Kidney epithelial cell (primary cell): ENCODE measurements around the gene IFNAR2. TPM values are rescaled to one million over a fixed set of nuclear protein-coding genes. Genes with fewer than 3 reads are reported as not detected.
"Not testable (repeated sequence)": the region's sequence is repeated elsewhere in the genome, so short reads cannot be mapped to it uniquely, and the experiment has no call there.

Experiments used
- DNase-seq: peaks from one replicate; pipeline ENCODE4 v3.0.0-alpha.2; 2010; ENCODE audit warnings: low read depth
- H3K27me3 ChIP-seq: 2 replicates; pipeline ENCODE4 v1.6.0; 2011; ENCODE audit warnings: low read length; ENCODE audit not compliant: control insufficient read depth, insufficient read depth
- H3K36me3 ChIP-seq: 2 replicates; pipeline ENCODE4 v1.5.1; 2011; ENCODE audit warnings: low read length; ENCODE audit not compliant: control insufficient read depth, insufficient read depth
- H3K4me3 ChIP-seq: 2 replicates; pipeline ENCODE4 v1.5.1; 2011; ENCODE audit warnings: low read depth, mild to moderate bottlenecking, control low read depth, low read length
- total RNA-seq: library from RNA; depleted of rRNA; stranded (reverse); fragments of >200 nt; gene quantifications from 2 replicates; pipeline ENCODE4 v1.2.3, GENCODE V29; 2015
- TF ChIP-seq, protein P1 (sequence below): IDR thresholded peaks from 2 replicates; pipeline ENCODE4 v1.5.1; 2011; ENCODE audit warnings: mild to moderate bottlenecking, moderate library complexity, low read length, control low read depth, inconsistent platforms; ENCODE audit not compliant: insufficient read depth, poor library complexity, severe bottlenecking

The IFNAR2 gene
- total RNA-seq, 1 donor from 2014 or later: 16.4 TPM

DNA sequence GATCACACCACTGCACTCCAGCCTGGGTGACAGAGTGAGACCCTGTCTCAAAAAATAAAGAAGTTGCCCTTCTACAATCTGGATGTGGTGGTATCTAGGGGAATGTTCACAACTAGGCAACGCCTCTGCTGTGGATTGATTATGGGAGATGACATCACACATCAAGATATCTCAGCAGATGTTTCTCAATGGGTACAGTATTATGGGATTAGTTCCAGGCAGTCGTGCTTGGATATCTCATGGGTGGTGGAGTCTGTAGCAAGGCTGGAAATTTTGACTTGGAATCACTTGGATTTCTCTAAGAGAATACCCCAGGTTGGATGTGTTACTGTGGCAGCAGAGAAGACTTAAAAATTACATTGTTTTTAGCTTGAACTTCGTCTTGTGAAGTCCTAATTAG, 7.7 kb downstream of the IFNAR2 start:
- no peak for DNase-seq
- Histone ChIP-seq H3K4me3 (no peak overlapping the region), H3K36me3 (no peaks in the 10 kb centered on the region), H3K27me3 (no peaks in the 10 kb centered on the region)
- TF ChIP-seq, protein P1, sequence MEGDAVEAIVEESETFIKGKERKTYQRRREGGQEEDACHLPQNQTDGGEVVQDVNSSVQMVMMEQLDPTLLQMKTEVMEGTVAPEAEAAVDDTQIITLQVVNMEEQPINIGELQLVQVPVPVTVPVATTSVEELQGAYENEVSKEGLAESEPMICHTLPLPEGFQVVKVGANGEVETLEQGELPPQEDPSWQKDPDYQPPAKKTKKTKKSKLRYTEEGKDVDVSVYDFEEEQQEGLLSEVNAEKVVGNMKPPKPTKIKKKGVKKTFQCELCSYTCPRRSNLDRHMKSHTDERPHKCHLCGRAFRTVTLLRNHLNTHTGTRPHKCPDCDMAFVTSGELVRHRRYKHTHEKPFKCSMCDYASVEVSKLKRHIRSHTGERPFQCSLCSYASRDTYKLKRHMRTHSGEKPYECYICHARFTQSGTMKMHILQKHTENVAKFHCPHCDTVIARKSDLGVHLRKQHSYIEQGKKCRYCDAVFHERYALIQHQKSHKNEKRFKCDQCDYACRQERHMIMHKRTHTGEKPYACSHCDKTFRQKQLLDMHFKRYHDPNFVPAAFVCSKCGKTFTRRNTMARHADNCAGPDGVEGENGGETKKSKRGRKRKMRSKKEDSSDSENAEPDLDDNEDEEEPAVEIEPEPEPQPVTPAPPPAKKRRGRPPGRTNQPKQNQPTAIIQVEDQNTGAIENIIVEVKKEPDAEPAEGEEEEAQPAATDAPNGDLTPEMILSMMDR: no peak

DNA sequence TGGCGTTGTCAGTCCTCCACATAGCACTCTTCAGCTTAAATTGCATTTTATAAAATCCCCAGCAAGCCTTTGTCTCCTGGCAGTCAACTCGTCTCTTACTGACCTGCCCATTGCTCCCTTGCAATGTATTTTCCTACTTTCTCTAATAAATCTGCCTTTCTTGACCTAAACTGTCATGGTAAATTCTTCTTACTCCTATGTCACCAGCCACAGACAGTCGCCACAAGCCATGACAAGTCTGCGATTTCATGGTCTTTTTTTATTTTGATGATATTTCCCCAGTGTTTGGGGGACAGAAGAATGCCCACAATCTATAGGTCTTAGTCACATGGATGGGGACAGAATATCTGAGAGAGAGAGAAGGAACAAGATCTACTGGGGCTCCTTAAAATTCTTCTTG, 8.4 kb downstream of the IFNAR2 start:
- H3K27me3 ChIP-seq: no peaks in the 10 kb centered on the region
- H3K4me3 ChIP-seq: no peak overlapping the region
- TF ChIP-seq, protein P1: no peak
- H3K36me3 ChIP-seq: no peaks in the 10 kb centered on the region
- DNase-seq: no peak

DNA sequence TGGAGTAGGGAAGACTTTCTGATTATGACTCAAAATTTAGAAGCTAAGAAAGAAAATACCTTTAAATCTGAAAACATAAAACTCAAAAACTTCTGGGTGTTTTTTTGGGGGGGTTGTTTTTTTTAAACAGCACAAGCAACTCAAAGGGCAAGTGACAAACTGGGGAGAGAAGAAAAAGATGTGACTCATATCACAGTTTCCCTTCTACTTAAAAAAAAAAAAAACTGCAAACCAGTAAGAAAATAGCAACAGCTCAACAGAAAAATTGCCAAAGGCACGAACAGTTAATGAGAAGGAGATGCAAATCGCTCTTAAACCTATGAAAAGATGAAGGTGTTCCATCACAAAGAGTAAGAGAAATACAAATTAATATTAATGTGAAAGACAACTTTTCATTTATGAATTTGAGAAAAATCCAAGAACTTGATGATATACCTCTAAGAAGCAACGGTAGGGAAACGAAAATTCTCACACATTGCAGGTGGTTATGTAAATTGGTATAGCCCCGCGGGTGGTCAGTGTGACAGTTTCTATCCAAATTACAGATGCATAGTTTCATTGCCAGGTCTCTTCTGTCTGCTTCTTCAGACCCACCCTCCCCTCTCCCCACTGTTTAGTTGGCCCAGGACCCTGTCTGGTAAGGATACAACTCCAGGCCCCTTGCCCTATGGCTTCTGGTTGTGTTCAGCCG, 9.0 kb downstream of the IFNAR2 start:
- DNase-seq: no peak
- H3K36me3 ChIP-seq: no peaks in the 10 kb centered on the region
- no peak overlapping the region for H3K4me3 ChIP-seq
- no peaks in the 10 kb centered on the region for H3K27me3 ChIP-seq
- TF ChIP-seq, protein P1: no peak

DNA sequence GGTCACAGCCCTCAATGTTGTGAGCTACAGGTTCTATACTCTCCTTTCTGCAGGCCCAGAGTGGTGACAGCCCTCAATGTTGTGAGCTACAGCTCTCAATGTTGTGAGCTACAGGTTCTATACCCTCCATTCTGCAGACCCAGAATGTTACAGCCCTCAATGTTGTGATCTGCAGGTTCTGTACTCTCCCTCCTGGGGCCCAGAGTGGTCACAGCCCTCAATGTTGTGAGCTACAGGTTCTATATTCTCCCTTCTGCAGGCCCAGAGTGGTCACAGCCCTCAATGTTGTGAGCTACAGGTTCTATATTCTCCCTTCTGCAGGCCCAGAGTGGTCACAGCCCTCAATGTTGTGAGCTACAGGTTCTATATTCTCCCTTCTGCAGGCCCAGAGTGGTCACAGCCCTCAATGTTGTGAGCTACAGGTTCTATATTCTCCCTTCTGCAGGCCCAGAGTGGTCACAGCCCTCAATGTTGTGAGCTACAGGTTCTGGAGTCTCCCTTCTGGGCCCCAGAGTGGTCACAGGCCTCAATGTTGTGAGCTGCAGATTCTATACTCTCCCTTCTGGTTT, 9.9 kb downstream of the IFNAR2 start:
- not testable (repeated sequence) for H3K4me3 ChIP-seq, H3K36me3 ChIP-seq, DNase-seq, H3K27me3 ChIP-seq

DNA sequence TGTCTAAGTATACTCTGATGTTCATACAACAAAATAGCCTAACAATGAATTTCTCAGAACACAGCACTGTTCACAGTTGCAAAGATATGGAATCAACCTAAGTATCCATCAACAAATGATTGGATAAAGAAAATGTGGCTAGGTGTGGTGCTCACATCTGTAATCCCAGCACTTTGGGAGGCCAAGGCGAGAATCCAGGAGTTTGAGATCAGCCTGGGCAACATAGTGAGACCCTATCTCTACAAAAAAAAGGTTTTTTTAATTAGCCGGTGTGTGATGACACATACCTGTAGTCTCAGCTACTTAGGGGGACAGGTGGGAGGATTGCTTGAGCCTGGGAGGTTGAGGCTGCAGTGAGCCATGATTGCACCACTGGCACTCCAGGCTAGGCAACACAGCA, 10.7 kb downstream of the IFNAR2 start:
- no peak for DNase-seq
- Histone ChIP-seq H3K4me3 (no peak overlapping the region), H3K27me3 (no peaks in the 10 kb centered on the region), H3K36me3 (no peaks in the 10 kb centered on the region)
- TF ChIP-seq, protein P1: no peak

DNA sequence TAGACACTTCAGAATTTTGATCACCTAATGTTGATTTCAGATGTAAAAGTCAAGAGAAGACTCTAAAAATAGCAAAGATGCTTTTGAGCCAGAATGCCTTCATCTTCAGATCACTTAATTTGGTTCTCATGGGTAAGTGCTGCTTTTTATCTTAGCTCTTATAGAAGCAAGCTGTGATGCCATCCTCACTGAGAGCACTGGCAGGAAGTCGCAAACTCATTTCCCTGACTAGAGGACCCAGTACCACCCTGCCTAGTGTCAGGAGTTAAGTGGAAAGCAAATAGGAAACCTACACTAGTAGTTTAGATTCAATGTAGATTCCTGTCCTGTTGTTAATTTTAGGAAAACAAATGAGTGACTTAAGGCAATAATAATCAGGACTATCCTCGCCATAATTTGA, 12.1 kb downstream of the IFNAR2 start:
- Histone ChIP-seq H3K27me3 (no peaks in the 10 kb centered on the region), H3K4me3 (no peak overlapping the region), H3K36me3 (no peaks in the 10 kb centered on the region)
- TF ChIP-seq, protein P1: no peak
- DNase-seq: no peak

DNA sequence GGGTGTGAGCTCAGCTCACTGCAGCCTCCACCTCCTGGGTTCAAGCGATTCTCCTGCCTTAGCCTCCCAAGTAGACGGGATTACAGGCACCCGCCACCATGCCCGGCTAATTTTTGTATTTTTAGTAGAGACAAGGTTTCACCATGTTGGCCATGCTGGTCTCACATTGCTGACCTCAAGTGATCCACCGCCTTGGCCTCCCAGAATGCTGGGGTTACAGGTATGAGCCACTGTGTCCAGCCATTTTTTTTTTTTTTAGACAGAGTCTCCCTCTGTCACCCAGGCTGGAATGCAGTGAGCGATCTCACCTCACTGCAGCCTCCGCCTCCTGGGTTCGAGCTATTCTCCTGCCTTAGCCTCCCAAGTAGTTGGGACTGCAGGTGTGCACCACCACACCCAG, 13.1 kb downstream of the IFNAR2 start:
- not testable (repeated sequence) for H3K4me3 ChIP-seq, H3K27me3 ChIP-seq, DNase-seq, H3K36me3 ChIP-seq
